ENCODE results near the gene PCDH9. TPM values are rescaled to one million over a fixed set of nuclear protein-coding genes. Genes with fewer than 3 reads are reported as not detected.

Gene PCDH9
- total and polyA plus RNA-seq, 2 experiments from 2014 or later = 0.31 to 0.52 TPM

- H3K4me1 ChIP-seq (ENCODE audit: insufficient read depth) = no peaks in the 10 kb centered on the region
- H3K9me3 Mint-ChIP-seq = no peaks in the 10 kb centered on the region
- no peak overlapping the region for H2AFZ ChIP-seq
- 0 out of 3 replicates have a peak, but pooled peaks cover 3% of the 10 kb centered on the region for H3K36me3 Mint-ChIP-seq (ENCODE audit: low read depth)
- no peaks in the 10 kb centered on the region for H4K20me1 ChIP-seq (replicated peaks; ENCODE audit: insufficient read depth)
- peaks cover 3% of the 10 kb centered on the region; the same call in 1 of the 2 replicates for H3K9me2 ChIP-seq (ENCODE audit: insufficient read depth)
- H3K4me1 Mint-ChIP-seq = no peaks in the 10 kb centered on the region
- ATAC-seq = no peak
- no peak overlapping the region for H3K27ac ChIP-seq (ENCODE audit: low read depth)
- no peak overlapping the region for H3K4me3 Mint-ChIP-seq
- no peaks in the 10 kb centered on the region for H3F3A ChIP-seq (replicated peaks; ENCODE audit: low read depth)
- DNase-seq (ENCODE audit: low spot score) = no peak
- no peaks in the 10 kb centered on the region for H3K27me3 ChIP-seq (ENCODE audit: insufficient read depth)
- H3K4me2 ChIP-seq = no peak overlapping the region
- H3K79me2 ChIP-seq (replicated peaks; ENCODE audit: insufficient read depth) = no peaks in the 10 kb centered on the region
- H3K27ac Mint-ChIP-seq = no peak overlapping the region
- no peak overlapping the region for H3K4me3 ChIP-seq
- no peaks in the 10 kb centered on the region for H3K27me3 Mint-ChIP-seq (ENCODE audit: insufficient read depth, low read depth, poor library complexity)
- no peak for TF ChIP-seq POLR2AphosphoS5 (IDR thresholded peaks at IDR 0.05; ENCODE audit: low read depth)
- TF ChIP-seq CTCF (conservative IDR thresholded peaks at IDR 0.05; ENCODE audit: low read depth in 2 of 2) = peak in 1 of 2 experiments; percentile 33; a peak in 2 of 4 replicates
- H3K36me3 ChIP-seq (ENCODE audit: insufficient read depth) = no peaks in the 10 kb centered on the region
Measured at GRCh38 chr13:66483712-66484111, 746.4 kb downstream of the PCDH9 start.

- no peak overlapping the region for H3K4me3 Mint-ChIP-seq
- H4K20me1 ChIP-seq (replicated peaks; ENCODE audit: insufficient read depth) = no peaks in the 10 kb centered on the region
- H2AFZ ChIP-seq = no peak overlapping the region
- H3K27me3 ChIP-seq (ENCODE audit: insufficient read depth) = no peaks in the 10 kb centered on the region
- ATAC-seq (no peak), DNase-seq (ENCODE audit: low spot score) (no peak)
- H3K27me3 Mint-ChIP-seq (ENCODE audit: insufficient read depth, low read depth, poor library complexity) = no peaks in the 10 kb centered on the region
- no peak overlapping the region for H3K4me3 ChIP-seq
- H3K36me3 ChIP-seq (ENCODE audit: insufficient read depth) = no peaks in the 10 kb centered on the region
- H3F3A ChIP-seq (replicated peaks; ENCODE audit: low read depth) = no peaks in the 10 kb centered on the region
- H3K4me1 Mint-ChIP-seq = no peaks in the 10 kb centered on the region
- H3K79me2 ChIP-seq (replicated peaks; ENCODE audit: insufficient read depth) = no peaks in the 10 kb centered on the region
- H3K4me2 ChIP-seq = no peak overlapping the region
- no peak overlapping the region for H3K27ac ChIP-seq (ENCODE audit: low read depth)
- H3K9me3 Mint-ChIP-seq = no peaks in the 10 kb centered on the region
- no peaks in the 10 kb centered on the region for H3K4me1 ChIP-seq (ENCODE audit: insufficient read depth)
- H3K36me3 Mint-ChIP-seq (ENCODE audit: low read depth) = 0 out of 3 replicates have a peak, but pooled peaks cover 3% of the 10 kb centered on the region
- H3K27ac Mint-ChIP-seq = no peak overlapping the region
- peaks cover 3% of the 10 kb centered on the region; the same call in 1 of the 2 replicates for H3K9me2 ChIP-seq (ENCODE audit: insufficient read depth)
- TF ChIP-seq NANOG (IDR thresholded peaks at IDR 0.05; ENCODE audit: borderline replicate concordance) (no peak), STAT1 (IDR thresholded peaks at IDR 0.05; ENCODE audit: unreplicated experiment) (no peak), CREB1 (CRISPR knock-in tag; IDR thresholded peaks at IDR 0.05; ENCODE audit: low read depth) (no peak), POLR2AphosphoS5 (IDR thresholded peaks at IDR 0.05; ENCODE audit: low read depth) (no peak), REST (IDR thresholded peaks at IDR 0.05; ENCODE audit: unreplicated experiment) (no peak), CTCF (conservative IDR thresholded peaks at IDR 0.05; ENCODE audit: low read depth in 2 of 2) (no peak), ZNF114 (CRISPR knock-in tag; IDR thresholded peaks at IDR 0.05) (no peak), ETS1 (IDR thresholded peaks at IDR 0.05) (no peak), EZH2phosphoT487 (IDR thresholded peaks at IDR 0.05; ENCODE audit: unreplicated experiment) (no peak), EZH2 (IDR thresholded peaks at IDR 0.05; ENCODE audit: low read depth, unreplicated experiment) (no peak)
Measured at GRCh38 chr13:66482836-66483235, 747.3 kb downstream of the PCDH9 start.

Data from GM23338 (cell line).